HepG2 (cell line): ENCODE results near the gene NF2. TPM values are rescaled to one million over a fixed set of nuclear protein-coding genes. Genes with fewer than 3 reads are reported as not detected.

ENCODE experiments used
- ATAC-seq: fragments of 200-7000 bp; cut with Tn5 transposase; 3 replicates; pipeline ENCODE4 v1.9.1; 2020; ENCODE audit warnings: mild to moderate bottlenecking, moderate library complexity
- BruUV-seq: library from RNA; stranded (reverse); fragments of 400-500 nt; replicated peaks from 2 replicates; lab custom pipeline; 2021; lab: Mats Ljungman, UMichigan
- CTCF ChIA-PET: fragments of 300-600 bp; formaldehyde crosslinking; extraction: SDS; loops from one replicate; lab custom pipeline; 2021; ENCODE audit warnings: low total read pairs, inconsistent platforms, low intra/inter-chr PET ratio; lab: Yijun Ruan, JAX
- POLR2A ChIA-PET: fragments of 350-600 bp; sonication (Branson Sonifier 250); formaldehyde crosslinking; loops from one replicate; lab custom pipeline; 2020; ENCODE audit warnings: antibody characterized with exemption, inconsistent platforms; lab: Yijun Ruan, JAX
- DNase-seq: peaks from one replicate; pipeline ENCODE4 v3.0.0-alpha.2; 2015; ENCODE audit warnings: low spot score
- FAIRE-seq: peaks from 3 replicates; lab custom pipeline; 2011; peaks lifted over from hg19 to GRCh38; lab: Jason Lieb, UNC
- H2AFZ ChIP-seq: one replicate; pipeline ENCODE4 v1.6.1; 2011; ENCODE audit warnings: low read length, inconsistent platforms
- H3K27ac ChIP-seq: fragments of 300-600 bp; 3 replicates; pipeline ENCODE4 v1.8.0; 2011; ENCODE audit warnings: mixed run types, mild to moderate bottlenecking, mixed read lengths, low read length, inconsistent platforms; ENCODE audit not compliant: insufficient read depth; ENCODE audit errors: extremely low read length
- H3K27me3 ChIP-seq, 2 experiments: fragments of 200-600 bp in 1 of 2; 2 replicates in 1 of 2; 3 replicates in 1 of 2; pipeline versions ENCODE4 v1.6.0 to v1.8.0; 2011; ENCODE audit warnings: low read length in 2 of 2, mild to moderate bottlenecking in 2 of 2, moderate library complexity in 2 of 2, inconsistent platforms in 1 of 2; ENCODE audit not compliant: insufficient read depth in 2 of 2, control insufficient read depth in 1 of 2
- H3K36me3 ChIP-seq, 2 experiments: fragments of 200-600 bp in 1 of 2; replicated peaks in 1 of 2; 2 replicates in 1 of 2; 3 replicates in 1 of 2; pipeline versions ENCODE4 v1.5.1 to v1.8.0; 2011; ENCODE audit warnings: low read length in 2 of 2, inconsistent platforms in 1 of 2; ENCODE audit not compliant: insufficient read depth in 2 of 2, control insufficient read depth in 1 of 2
- H3K4me1 ChIP-seq: 2 replicates; pipeline ENCODE4 v1.5.1; 2012; ENCODE audit warnings: low read length, inconsistent platforms; ENCODE audit not compliant: insufficient read depth
- H3K4me2 ChIP-seq: 2 replicates; pipeline ENCODE4 v1.6.0; 2011; ENCODE audit warnings: low read depth, low read length, inconsistent platforms
- H3K4me3 ChIP-seq, 3 experiments: fragments of 200-600 bp in 1 of 3; sonication (generic), shearing (Covaris generic) in 1 of 3; replicated peaks in 1 of 3; 2 replicates each; pipeline ENCODE4 v1.5.1; 2011 to 2016; ENCODE audit warnings: low read length in 3 of 3, inconsistent platforms in 2 of 3, low read depth in 2 of 3, mild to moderate bottlenecking in 2 of 3, control low read depth in 1 of 3, mixed read lengths in 1 of 3; ENCODE audit not compliant: insufficient read depth in 1 of 3
- H3K79me2 ChIP-seq: one replicate; pipeline ENCODE4 v1.6.1; 2011; ENCODE audit warnings: low read length, inconsistent platforms; ENCODE audit not compliant: insufficient read depth
- H3K9ac ChIP-seq: 2 replicates; pipeline ENCODE4 v1.6.0; 2011; ENCODE audit warnings: mild to moderate bottlenecking, low read depth, low read length, inconsistent platforms; ENCODE audit not compliant: insufficient read depth
- H3K9me3 ChIP-seq: 2 replicates; pipeline ENCODE4 v1.5.1; 2012; ENCODE audit warnings: mild to moderate bottlenecking, low read length
- H4K20me1 ChIP-seq: 2 replicates; pipeline ENCODE4 v1.6.0; 2011; ENCODE audit warnings: inconsistent platforms, mild to moderate bottlenecking, low read length, moderate library complexity; ENCODE audit not compliant: insufficient read depth
- ASH2L ChIP-seq: fragments of 300-600, 200-600 bp; sonication (generic); IDR thresholded peaks from 2 replicates; pipeline ENCODE4 v1.7.0; 2017; ENCODE audit warnings: low read depth, mild to moderate bottlenecking, moderate library complexity, mixed read lengths, low read length; ENCODE audit not compliant: insufficient read length
- FOSL1 ChIP-seq: sonication (generic); formaldehyde crosslinking; IDR thresholded peaks from 2 replicates; pipeline ENCODE4 v1.9.0; 2021; ENCODE audit warnings: missing genetic modification reagents, borderline replicate concordance
- HMG20B ChIP-seq: conservative IDR thresholded peaks from 2 replicates; pipeline ENCODE4 v1.6.1; 2016; ENCODE audit warnings: missing genetic modification reagents, missing compliant biosample characterization
- PHF20 ChIP-seq: sonication (generic); formaldehyde crosslinking; IDR thresholded peaks from 2 replicates; pipeline ENCODE4 v1.5.0; 2020; ENCODE audit warnings: mild to moderate bottlenecking, missing genetic modification reagents
- RARG ChIP-seq: sonication (generic); formaldehyde crosslinking; IDR thresholded peaks from 2 replicates; pipeline ENCODE4 v1.4.0; 2020; ENCODE audit warnings: low read depth, mild to moderate bottlenecking, missing genetic modification reagents
- SMAD1 ChIP-seq: sonication (generic); formaldehyde crosslinking; IDR thresholded peaks from 2 replicates; pipeline ENCODE4 v1.4.0; 2020; ENCODE audit warnings: missing genetic modification reagents, low read depth, mild to moderate bottlenecking, borderline replicate concordance
- SRSF1 ChIP-seq: fragments of 200-400 bp; formaldehyde crosslinking; optimal IDR thresholded peaks from 2 replicates; pipeline ENCODE3; 2017; ENCODE audit warnings: mild to moderate bottlenecking, low read depth, low read length, moderate library complexity
- ZNF256 ChIP-seq: sonication (generic); formaldehyde crosslinking; conservative IDR thresholded peaks from 2 replicates; pipeline ENCODE4 v1.4.0; 2020; ENCODE audit warnings: missing genetic modification reagents
- ZNF512 ChIP-seq: sonication (generic); formaldehyde crosslinking; IDR thresholded peaks from 2 replicates; pipeline ENCODE4 v1.4.0; 2020; ENCODE audit warnings: mild to moderate bottlenecking, missing genetic modification reagents
- ZNF564 ChIP-seq: sonication (generic); formaldehyde crosslinking; IDR thresholded peaks from 2 replicates; pipeline ENCODE4 v1.8.1; 2023; ENCODE audit warnings: mild to moderate bottlenecking, missing genetic modification reagents
- WGBS: methylation state at CpG from one replicate; pipeline ENCODE4 v1.1.6; 2017; ENCODE audit warnings: low lambda C conversion rate; 5-methylcytosine and 5-hydroxymethylcytosine counted together
- in situ Hi-C: cut with HindIII; loops from 2 replicates; pipeline ENCODE4 v1.10.0; 2017; ENCODE audit warnings: low pct_unique_long_range_greater_than_20kb; ENCODE audit not compliant: extremely low pct_ligation_motif_present
- intact Hi-C: fragments of 100-400 bp; cut with micrococcal nuclease; formaldehyde crosslinking; loops from one replicate; pipeline ENCODE4 v1.10.0; 2022; ENCODE audit not compliant: unreplicated experiment
- polyA plus RNA-seq, 8 experiments: library from polyadenylated mRNA; depleted of rRNA in 3 of 8; stranded (reverse) in 7 of 8; unstranded in 1 of 8; fragments of >200 nt; fragmentation: Illumina TruSeq in 4 of 8; extraction: Trizol in 4 of 8; gene quantifications; 2 replicates each; pipeline versions ENCODE4 v1.2.1 to v1.2.3, GENCODE V29; 2011 to 2016; ENCODE audit warnings: low read depth in 4 of 8, missing spikeins in 1 of 8, mixed read lengths in 1 of 8; ENCODE audit not compliant: insufficient read depth in 1 of 8
- total RNA-seq, 5 experiments: library from RNA; depleted of rRNA; stranded (reverse); fragments of >200 nt; fragmentation: Illumina TruSeq; extraction: Trizol; gene quantifications; 2 replicates each; pipeline ENCODE4 v1.2.3, GENCODE V29; 2016; ENCODE audit warnings: low read depth in 1 of 5
- TF ChIP-seq, protein P1 (sequence below): sonication (generic); formaldehyde crosslinking; IDR thresholded peaks from 2 replicates; pipeline ENCODE4 v1.4.0; 2020; ENCODE audit warnings: mild to moderate bottlenecking, missing genetic modification reagents

Gene NF2
- total and polyA plus RNA-seq, 2 of the 13 experiments (the other 11 are each of a cell fraction or from before 2014, with no cell fraction given): 9.3 to 33.3 TPM

GRCh38 chr22:29607426-29607825, 4.0 kb downstream of the NF2 start:
- Histone ChIP-seq H3K27me3 (no peaks in the 10 kb centered on the region; a peak in 1 of 5 replicates), H3K4me2 (no peak overlapping the region)
- in situ Hi-C loops: no loop called here
- TF ChIP-seq HMG20B (CRISPR knock-in tag): no peak
- no peak for TF ChIP-seq PHF20 (CRISPR knock-in tag)
- no peak for TF ChIP-seq ASH2L
- no peak for TF ChIP-seq RARG (CRISPR knock-in tag)
- no peak for TF ChIP-seq ZNF564 (CRISPR knock-in tag)
- TF ChIP-seq FOSL1 (CRISPR knock-in tag): no peak
- TF ChIP-seq, protein P1, sequence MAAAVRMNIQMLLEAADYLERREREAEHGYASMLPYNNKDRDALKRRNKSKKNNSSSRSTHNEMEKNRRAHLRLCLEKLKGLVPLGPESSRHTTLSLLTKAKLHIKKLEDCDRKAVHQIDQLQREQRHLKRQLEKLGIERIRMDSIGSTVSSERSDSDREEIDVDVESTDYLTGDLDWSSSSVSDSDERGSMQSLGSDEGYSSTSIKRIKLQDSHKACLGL: no peak
- TF ChIP-seq SRSF1: no peak
- TF ChIP-seq SMAD1 (CRISPR knock-in tag): no peak
- no peak for TF ChIP-seq ZNF512 (CRISPR knock-in tag)
- TF ChIP-seq ZNF256 (CRISPR knock-in tag): no peak
- TF ChIP-seq, all 625 proteins: peak for 0
- DNase-seq (no peak), ATAC-seq (no peak), FAIRE-seq (no peak)
- no peaks in the 10 kb centered on the region for H3K9me3 ChIP-seq
- BruUV-seq: no TSS peak
- H3K36me3 ChIP-seq: no peaks in the 10 kb centered on the region
- no peak overlapping the region for H3K9ac ChIP-seq
- CTCF ChIA-PET: no interaction called here
- H3K79me2 ChIP-seq: peaks cover 53% of the 10 kb centered on the region
- H3K4me1 ChIP-seq: peaks cover 24% of the 10 kb centered on the region
- intact Hi-C loops: no loop called here
- POLR2A ChIA-PET: interaction anchor here (2.2 kb wide), 1 partner anchor 10 kb away, joined by 14 read pairs; no protein-coding TSS in a partner anchor
- H4K20me1 ChIP-seq: no peaks in the 10 kb centered on the region
- no peak overlapping the region for H2AFZ ChIP-seq
- WGBS: 100% methylated on average over 2 of the region's 2 CpGs
- H3K4me3 ChIP-seq: no peak overlapping the region
- no peak overlapping the region for H3K27ac ChIP-seq
